Measurements from ENCODE around the gene AIG1. TPM values are rescaled to one million over a fixed set of nuclear protein-coding genes. Genes with fewer than 3 reads are reported as not detected.
"Not testable (repeated sequence)": the region's sequence is repeated elsewhere in the genome, so short reads cannot be mapped to it uniquely, and the experiment has no call there.

Gene AIG1
- total RNA-seq, 2 experiments from 2014 or later, result 7.4 to 8.4 TPM

- ChIA-PET CTCF (no interaction called here), POLR2A (interaction anchor here (1.3 kb wide), 1 partner anchor 40 kb away, joined by 4 read pairs; no protein-coding TSS in a partner anchor)
- H3K27me3 ChIP-seq (ENCODE audit: control insufficient read depth in 1 of 2, insufficient read depth in 2 of 2, low read length in 2 of 2), result no peaks in the 10 kb centered on the region
- peaks cover 11% of the 10 kb centered on the region for H3K36me3 ChIP-seq (ENCODE audit: insufficient read depth, low read length)
- Mint-ChIP-seq H3K9me3 (no peaks in the 10 kb centered on the region), H3K36me3 (ENCODE audit: low read depth) (peaks cover 47% of the 10 kb centered on the region), H3K27me3 (no peaks in the 10 kb centered on the region), H3K4me3 (no peak overlapping the region), H3K27ac (peak overlapping the region; percentile 39), H3K4me1 (ENCODE audit: low read depth) (peaks cover 27% of the 10 kb centered on the region)
- ATAC-seq (ENCODE audit: poor library complexity) (no peak), DNase-seq (peak in 1 of 14 experiments; percentile 2)
- no peak for TF ChIP-seq CTCF (IDR thresholded peaks at IDR 0.05)
- peaks cover 8% of the 10 kb centered on the region for H3K4me1 ChIP-seq (ENCODE audit: insufficient read depth, low read length)
- intact Hi-C loops (cut with DNase I, micrococcal nuclease), result no loop called here
- no peak overlapping the region for H3K4me3 ChIP-seq (ENCODE audit: low read length)
- H3K27ac ChIP-seq (ENCODE audit: low read depth in 1 of 2, low read length in 2 of 2), result no peak overlapping the region
- no peaks in the 10 kb centered on the region for H3K9me3 ChIP-seq (ENCODE audit: control insufficient read depth in 1 of 2, insufficient read depth in 1 of 2, low read length in 2 of 2)
Observed at GRCh38 chr6:143136647-143137046, 76.0 kb downstream of the AIG1 start.

- POLR2A ChIA-PET, result no interaction called here
- no peaks in the 10 kb centered on the region for H3K9me3 Mint-ChIP-seq
- CTCF ChIA-PET, result no interaction called here
- Histone ChIP-seq H3K4me3 (ENCODE audit: low read length) (no peak overlapping the region), H3K27ac (ENCODE audit: low read depth in 1 of 2, low read length in 2 of 2) (no peak overlapping the region), H3K27me3 (ENCODE audit: control insufficient read depth in 1 of 2, insufficient read depth in 2 of 2, low read length in 2 of 2) (no peaks in the 10 kb centered on the region), H3K36me3 (ENCODE audit: insufficient read depth, low read length) (peaks cover 11% of the 10 kb centered on the region), H3K9me3 (ENCODE audit: control insufficient read depth in 1 of 2, insufficient read depth in 1 of 2, low read length in 2 of 2) (no peaks in the 10 kb centered on the region), H3K4me1 (ENCODE audit: insufficient read depth, low read length) (peaks cover 8% of the 10 kb centered on the region)
- TF ChIP-seq CTCF (IDR thresholded peaks at IDR 0.05), result no peak
- peaks cover 40% of the 10 kb centered on the region for H3K36me3 Mint-ChIP-seq (ENCODE audit: low read depth)
- no peaks in the 10 kb centered on the region for H3K27me3 Mint-ChIP-seq
- no peak overlapping the region for H3K4me3 Mint-ChIP-seq
- peaks cover 27% of the 10 kb centered on the region for H3K4me1 Mint-ChIP-seq (ENCODE audit: low read depth)
- H3K27ac Mint-ChIP-seq, result no peak overlapping the region
- ATAC-seq (ENCODE audit: poor library complexity) (no peak), DNase-seq (no peak)
- intact Hi-C loops (cut with DNase I, micrococcal nuclease), result no loop called here
Observed at GRCh38 chr6:143139239-143139784, 78.6 kb downstream of the AIG1 start.

- H3K36me3 ChIP-seq (ENCODE audit: insufficient read depth, low read length), result peaks cover 11% of the 10 kb centered on the region
- H3K27me3 ChIP-seq (ENCODE audit: control insufficient read depth in 1 of 2, insufficient read depth in 2 of 2, low read length in 2 of 2); H3K9me3 Mint-ChIP-seq; H3K4me3 ChIP-seq (ENCODE audit: low read length); H3K4me3 Mint-ChIP-seq; H3K27ac ChIP-seq (ENCODE audit: low read depth in 1 of 2, low read length in 2 of 2); H3K4me1 ChIP-seq (ENCODE audit: insufficient read depth, low read length); H3K27me3 Mint-ChIP-seq; H3K27ac Mint-ChIP-seq; ATAC-seq (ENCODE audit: poor library complexity); DNase-seq; CTCF ChIA-PET; POLR2A ChIA-PET; intact Hi-C loops (cut with DNase I, micrococcal nuclease); H3K9me3 ChIP-seq (ENCODE audit: control insufficient read depth in 1 of 2, insufficient read depth in 1 of 2, low read length in 2 of 2): not testable (repeated sequence)
- peaks cover 40% of the 10 kb centered on the region for H3K36me3 Mint-ChIP-seq (ENCODE audit: low read depth)
- peaks cover 27% of the 10 kb centered on the region for H3K4me1 Mint-ChIP-seq (ENCODE audit: low read depth)
Observed at GRCh38 chr6:143139884-143140283, 79.2 kb downstream of the AIG1 start.

- Mint-ChIP-seq H3K27ac (no peak overlapping the region), H3K4me3 (no peak overlapping the region), H3K9me3 (no peaks in the 10 kb centered on the region), H3K36me3 (ENCODE audit: low read depth) (peaks cover 40% of the 10 kb centered on the region), H3K4me1 (ENCODE audit: low read depth) (peaks cover 24% of the 10 kb centered on the region), H3K27me3 (no peaks in the 10 kb centered on the region)
- H3K27me3 ChIP-seq (ENCODE audit: control insufficient read depth in 1 of 2, insufficient read depth in 2 of 2, low read length in 2 of 2), result no peaks in the 10 kb centered on the region
- ATAC-seq (ENCODE audit: poor library complexity) (no peak), DNase-seq (no peak)
- ChIA-PET CTCF (no interaction called here), POLR2A (no interaction called here)
- H3K27ac ChIP-seq (ENCODE audit: low read depth in 1 of 2, low read length in 2 of 2), result no peak overlapping the region
- H3K4me1 ChIP-seq (ENCODE audit: insufficient read depth, low read length), result peaks cover 8% of the 10 kb centered on the region
- TF ChIP-seq CTCF (IDR thresholded peaks at IDR 0.05), result no peak
- H3K4me3 ChIP-seq (ENCODE audit: low read length), result no peak overlapping the region
- intact Hi-C loops (cut with DNase I, micrococcal nuclease), result no loop called here
- peaks cover 11% of the 10 kb centered on the region for H3K36me3 ChIP-seq (ENCODE audit: insufficient read depth, low read length)
- H3K9me3 ChIP-seq (ENCODE audit: control insufficient read depth in 1 of 2, insufficient read depth in 1 of 2, low read length in 2 of 2), result no peaks in the 10 kb centered on the region
Observed at GRCh38 chr6:143140767-143141166, 80.1 kb downstream of the AIG1 start.
